ENCODE measurements around the gene SLC9A2. TPM values are rescaled to one million over a fixed set of nuclear protein-coding genes. Genes with fewer than 3 reads are reported as not detected.

Gene SLC9A2
- total RNA-seq, 4 donors from 2014 or later, result 0.06 to 0.17 (median 0.17) TPM; not detected in 1

DNA sequence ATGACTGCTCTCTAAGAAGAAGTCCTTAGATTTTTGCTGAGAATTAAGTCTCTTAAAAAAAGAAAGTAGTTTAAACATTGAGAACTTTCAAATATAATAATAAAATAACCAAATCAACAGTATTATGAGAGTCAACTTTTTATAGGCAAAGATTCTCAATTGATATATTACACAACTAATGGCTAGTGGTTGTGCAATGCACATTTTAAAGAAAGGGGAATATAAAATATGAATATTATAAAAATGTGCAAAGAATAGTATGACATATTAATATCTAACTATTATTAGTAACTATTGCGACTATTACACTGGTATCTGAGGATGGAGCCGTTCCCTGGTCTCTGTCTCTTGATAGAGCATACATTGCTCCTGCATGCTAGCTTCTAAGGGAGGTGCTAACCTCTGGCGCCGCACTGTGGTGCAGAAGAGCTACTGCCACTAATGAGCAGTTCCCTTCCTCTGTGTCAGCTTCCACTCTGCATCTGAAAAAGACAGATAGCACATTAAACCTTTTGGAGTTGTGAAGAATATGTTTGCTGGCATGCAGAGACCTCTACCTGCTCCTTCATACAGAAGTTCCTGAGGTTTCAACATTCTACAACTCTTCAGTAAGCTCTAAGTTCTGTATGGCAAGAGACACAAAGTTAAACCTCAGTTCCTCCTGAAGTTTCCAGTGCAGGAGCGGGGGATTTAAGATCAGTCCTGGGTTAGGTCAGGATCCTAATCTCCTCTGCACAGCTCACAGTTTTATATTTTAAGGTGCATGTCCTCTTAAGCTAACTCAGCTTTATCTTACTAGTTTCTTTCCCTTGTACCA is 3.5 kb upstream of the SLC9A2 start:
- peaks cover 0 to 43% (median 9%) of the 10 kb centered on the region in 4 donors for H3K27me3 ChIP-seq
- no peak for DNase-seq (ENCODE audit: extremely low spot score)

DNA sequence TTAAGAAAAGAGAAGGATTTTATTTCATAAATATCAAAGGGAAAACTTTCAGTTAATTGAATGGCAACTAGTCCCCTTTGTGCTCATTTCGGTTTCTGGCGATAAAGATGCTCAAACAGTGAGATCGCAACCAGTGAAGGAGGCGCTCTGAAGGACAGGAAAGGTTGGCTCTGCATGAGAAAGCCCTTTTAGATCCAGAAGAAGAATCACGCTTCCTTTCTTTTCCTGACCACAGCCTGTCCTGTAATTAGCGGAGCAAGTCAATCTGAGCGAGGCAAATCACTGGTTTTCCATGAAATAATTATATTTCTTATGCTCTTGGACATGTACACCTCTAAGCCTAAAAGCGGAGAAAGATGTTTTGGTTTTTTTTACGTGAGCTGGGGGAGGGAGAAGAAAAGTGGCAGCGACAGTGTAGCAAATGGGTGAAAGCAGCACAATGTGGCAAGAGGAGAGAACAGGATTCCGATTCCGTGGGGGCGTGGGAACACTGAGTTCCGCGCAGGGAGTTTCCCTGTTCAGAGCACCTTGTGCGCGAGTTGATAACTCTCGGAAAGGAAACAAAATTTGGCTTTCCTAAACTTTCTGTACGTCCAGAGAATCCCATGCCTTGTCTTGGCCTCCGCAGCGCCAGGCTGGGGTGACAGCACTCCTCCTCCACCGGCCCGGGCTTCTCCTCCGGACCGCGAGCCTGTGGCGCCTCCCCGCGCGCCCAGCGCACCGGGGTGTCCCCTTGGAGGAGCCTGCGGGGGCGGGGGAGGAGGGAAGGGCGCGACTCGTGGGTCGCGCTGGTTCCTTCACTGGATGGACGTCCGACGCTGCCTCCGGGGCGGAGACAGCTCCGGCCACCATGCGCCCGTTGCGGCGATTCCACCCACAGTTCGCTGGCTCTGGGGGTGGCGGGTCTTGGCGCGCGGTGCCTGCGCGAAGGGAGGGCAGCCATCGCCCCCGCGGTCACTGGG is 620 bp upstream of the SLC9A2 start:
- intact Hi-C loops (cut with DNase I), result no loop called here

More for the DNA sequence above, 3.5 kb upstream of the SLC9A2 start:
- Histone ChIP-seq H3K9me3 (no peaks in the 10 kb centered on the region), H3K27ac (replicated peaks in 1 of 4) (no peak overlapping the region), H3K4me1 (peaks cover 6 to 20% (median 19%) of the 10 kb centered on the region in 4 donors), H3K4me3 (no peak overlapping the region), H3K36me3 (no peaks in the 10 kb centered on the region)
- intact Hi-C loops (cut with DNase I), result no loop called here
- WGBS, result 18% methylated on average over 5 of the region's 5 CpGs
- TF ChIP-seq POLR2A (IDR thresholded peaks at IDR 0.05; ENCODE audit: low read depth), result no peak
- no peak for TF ChIP-seq POLR2AphosphoS5 (IDR thresholded peaks at IDR 0.05)
- peak; percentile 32 to 51 (median 32) for TF ChIP-seq CTCF (IDR thresholded peaks at IDR 0.05)
- TF ChIP-seq EP300 (IDR thresholded peaks at IDR 0.05), result no peak

DNA sequence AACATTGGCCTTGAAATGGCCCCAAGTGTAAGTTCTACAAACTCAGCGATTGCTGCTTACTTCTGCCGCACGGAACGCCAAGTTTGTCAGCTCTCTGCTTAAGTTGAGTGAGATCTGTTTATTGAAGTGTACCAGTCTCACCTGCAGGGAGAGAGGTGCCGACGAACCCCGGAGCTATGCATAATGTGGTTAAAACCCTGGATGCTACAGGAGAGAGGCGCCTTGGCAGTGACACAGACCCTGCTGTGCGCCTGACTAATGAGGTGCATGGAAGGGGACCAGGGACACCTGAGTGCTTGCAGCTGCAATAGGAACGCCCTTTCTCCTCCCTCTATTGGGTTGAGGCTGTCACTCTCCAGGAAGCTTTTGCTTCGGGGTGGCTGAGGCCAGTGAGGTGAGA is 979 bp downstream of the SLC9A2 start:
- H3K27me3 ChIP-seq, result peaks cover 0 to 65% (median 10%) of the 10 kb centered on the region in 4 donors
- no peaks in the 10 kb centered on the region for H3K36me3 ChIP-seq
- no peak for TF ChIP-seq EP300 (IDR thresholded peaks at IDR 0.05)
- no peak for TF ChIP-seq POLR2AphosphoS5 (IDR thresholded peaks at IDR 0.05)
- TF ChIP-seq CTCF (IDR thresholded peaks at IDR 0.05), result no peak
- TF ChIP-seq POLR2A (IDR thresholded peaks at IDR 0.05; ENCODE audit: low read depth), result no peak
- H3K27ac ChIP-seq (replicated peaks in 1 of 4), result no peak overlapping the region
- WGBS, result 34% methylated on average over 10 of the region's 11 CpGs
- H3K9me3 ChIP-seq, result no peaks in the 10 kb centered on the region
- peaks cover 6 to 20% (median 19%) of the 10 kb centered on the region in 4 donors for H3K4me1 ChIP-seq
- no peak for DNase-seq (ENCODE audit: extremely low spot score)
- H3K4me3 ChIP-seq, result no peak overlapping the region
- intact Hi-C loops (cut with DNase I), result no loop called here

More for the DNA sequence above, 620 bp upstream of the SLC9A2 start:
- no peak for TF ChIP-seq CTCF (IDR thresholded peaks at IDR 0.05)
- no peak for TF ChIP-seq POLR2A (IDR thresholded peaks at IDR 0.05; ENCODE audit: low read depth)
- TF ChIP-seq EP300 (IDR thresholded peaks at IDR 0.05), result no peak
- TF ChIP-seq POLR2AphosphoS5 (IDR thresholded peaks at IDR 0.05), result no peak
- H3K36me3 ChIP-seq, result no peaks in the 10 kb centered on the region
- peaks cover 6 to 20% (median 19%) of the 10 kb centered on the region in 4 donors for H3K4me1 ChIP-seq
- DNase-seq (ENCODE audit: extremely low spot score), result no peak
- peaks cover 0 to 65% (median 10%) of the 10 kb centered on the region in 4 donors for H3K27me3 ChIP-seq
- no peak overlapping the region for H3K27ac ChIP-seq (replicated peaks in 1 of 4)
- H3K9me3 ChIP-seq, result no peaks in the 10 kb centered on the region
- WGBS, result 8% methylated on average over 21 of the region's 59 CpGs
- H3K4me3 ChIP-seq, result peak overlapping the region; percentile 45 to 57 (median 50)

GRCh38 chr2:102621630-102622029 is 2.3 kb downstream of the SLC9A2 start:
- no peak overlapping the region for H3K4me3 ChIP-seq
- intact Hi-C loops (cut with DNase I), result no loop called here
- peaks cover 0 to 56% (median 10%) of the 10 kb centered on the region in 4 donors for H3K27me3 ChIP-seq
- H3K4me1 ChIP-seq, result peaks cover 6 to 20% (median 19%) of the 10 kb centered on the region in 4 donors
- H3K36me3 ChIP-seq, result no peaks in the 10 kb centered on the region
- no peak overlapping the region for H3K27ac ChIP-seq (replicated peaks in 1 of 4)
- TF ChIP-seq POLR2AphosphoS5 (IDR thresholded peaks at IDR 0.05), result no peak
- no peak for TF ChIP-seq CTCF (IDR thresholded peaks at IDR 0.05)
- TF ChIP-seq EP300 (IDR thresholded peaks at IDR 0.05), result no peak
- no peak for TF ChIP-seq POLR2A (IDR thresholded peaks at IDR 0.05; ENCODE audit: low read depth)
- DNase-seq (ENCODE audit: extremely low spot score), result no peak
- peaks cover 0 to 4% (median 0%) of the 10 kb centered on the region in 4 donors for H3K9me3 ChIP-seq
- 63% methylated on average over 4 of the region's 4 CpGs for WGBS
